PC-3 (cell line): Measurements from ENCODE around the gene OR1K1.

ENCODE experiments used
- EZH2 ChIP-seq: fragments of 300-600 bp; sonication (generic); IDR thresholded peaks from one replicate; pipeline ENCODE4 v1.6.1; 2017; ENCODE audit warnings: antibody characterized with exemption, mild to moderate bottlenecking, low read length; ENCODE audit not compliant: unreplicated experiment
- TF ChIP-seq, protein P1 (sequence below): fragments of 300-600 bp; sonication (generic); conservative IDR thresholded peaks from 2 replicates; pipeline ENCODE4 v1.5.1; 2017; ENCODE audit warnings: antibody characterized with exemption, low read depth, mild to moderate bottlenecking, low read length

DNA sequence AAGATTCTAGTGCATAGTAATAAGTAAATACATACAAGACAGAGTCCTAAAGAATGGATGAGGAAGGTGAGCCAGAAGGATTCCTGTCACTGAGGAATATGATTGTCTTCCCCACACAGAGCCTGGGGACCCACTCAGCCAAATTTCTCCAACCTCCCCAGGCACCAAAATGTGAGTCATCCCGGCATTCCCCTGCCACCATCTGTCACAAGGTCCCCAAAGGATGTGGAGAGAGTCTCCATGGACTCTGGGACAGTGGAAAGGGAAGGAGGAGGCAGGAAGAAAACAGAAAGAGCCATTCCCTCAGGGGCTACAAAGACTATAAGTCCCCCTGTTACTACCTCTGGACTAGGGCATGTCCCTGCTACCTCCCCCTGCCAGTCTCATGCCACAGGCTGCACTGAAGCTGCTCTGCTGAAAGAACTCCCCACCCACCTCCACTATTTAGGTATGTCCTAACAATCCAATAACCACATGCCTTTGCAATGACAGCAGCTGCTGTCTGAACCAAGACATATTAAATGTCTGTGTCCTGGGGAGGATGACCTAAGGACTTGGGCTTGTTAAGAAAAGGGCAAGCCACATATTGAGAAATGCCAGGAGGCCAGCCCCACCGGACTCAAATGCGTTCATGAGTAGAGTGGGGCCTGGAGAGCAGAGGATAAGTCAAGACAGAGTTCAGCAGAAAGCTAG is 21.8 kb upstream of the OR1K1 start:
- TF ChIP-seq, protein P1, sequence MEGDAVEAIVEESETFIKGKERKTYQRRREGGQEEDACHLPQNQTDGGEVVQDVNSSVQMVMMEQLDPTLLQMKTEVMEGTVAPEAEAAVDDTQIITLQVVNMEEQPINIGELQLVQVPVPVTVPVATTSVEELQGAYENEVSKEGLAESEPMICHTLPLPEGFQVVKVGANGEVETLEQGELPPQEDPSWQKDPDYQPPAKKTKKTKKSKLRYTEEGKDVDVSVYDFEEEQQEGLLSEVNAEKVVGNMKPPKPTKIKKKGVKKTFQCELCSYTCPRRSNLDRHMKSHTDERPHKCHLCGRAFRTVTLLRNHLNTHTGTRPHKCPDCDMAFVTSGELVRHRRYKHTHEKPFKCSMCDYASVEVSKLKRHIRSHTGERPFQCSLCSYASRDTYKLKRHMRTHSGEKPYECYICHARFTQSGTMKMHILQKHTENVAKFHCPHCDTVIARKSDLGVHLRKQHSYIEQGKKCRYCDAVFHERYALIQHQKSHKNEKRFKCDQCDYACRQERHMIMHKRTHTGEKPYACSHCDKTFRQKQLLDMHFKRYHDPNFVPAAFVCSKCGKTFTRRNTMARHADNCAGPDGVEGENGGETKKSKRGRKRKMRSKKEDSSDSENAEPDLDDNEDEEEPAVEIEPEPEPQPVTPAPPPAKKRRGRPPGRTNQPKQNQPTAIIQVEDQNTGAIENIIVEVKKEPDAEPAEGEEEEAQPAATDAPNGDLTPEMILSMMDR = no peak
- no peak for TF ChIP-seq EZH2
